ENCODE data around the gene DPP8.

DNA sequence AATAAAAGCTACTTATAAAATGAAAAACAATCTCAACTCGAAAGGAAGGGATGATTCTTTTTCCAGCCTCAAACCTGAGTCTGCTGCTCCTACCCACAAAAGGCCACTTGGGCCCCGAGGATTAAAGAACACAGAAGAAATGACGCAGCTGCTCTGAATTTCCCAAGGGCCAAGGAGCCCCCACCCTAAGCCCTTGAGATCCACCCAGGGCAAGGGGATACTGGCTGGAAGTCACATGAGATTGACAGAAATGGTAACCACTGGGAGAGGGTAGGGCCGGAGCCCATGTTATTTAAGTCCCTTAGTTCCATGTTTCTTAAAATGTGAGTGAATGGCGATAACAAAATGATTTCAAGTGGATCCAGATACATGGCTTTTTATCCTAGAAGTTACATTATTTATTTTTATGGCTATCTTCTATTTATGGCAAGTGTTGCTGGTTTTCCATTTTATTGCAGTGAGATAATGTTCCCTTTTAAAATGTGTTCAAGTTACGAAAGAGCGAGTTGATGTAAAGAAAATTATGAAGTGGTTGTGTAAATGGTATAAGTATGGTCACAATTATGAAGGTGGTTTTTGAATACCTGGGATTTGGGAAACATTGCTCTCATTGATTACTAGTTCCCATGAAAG, 111.6 kb downstream of the DPP8 start:
- TF ChIP-seq, protein P1, sequence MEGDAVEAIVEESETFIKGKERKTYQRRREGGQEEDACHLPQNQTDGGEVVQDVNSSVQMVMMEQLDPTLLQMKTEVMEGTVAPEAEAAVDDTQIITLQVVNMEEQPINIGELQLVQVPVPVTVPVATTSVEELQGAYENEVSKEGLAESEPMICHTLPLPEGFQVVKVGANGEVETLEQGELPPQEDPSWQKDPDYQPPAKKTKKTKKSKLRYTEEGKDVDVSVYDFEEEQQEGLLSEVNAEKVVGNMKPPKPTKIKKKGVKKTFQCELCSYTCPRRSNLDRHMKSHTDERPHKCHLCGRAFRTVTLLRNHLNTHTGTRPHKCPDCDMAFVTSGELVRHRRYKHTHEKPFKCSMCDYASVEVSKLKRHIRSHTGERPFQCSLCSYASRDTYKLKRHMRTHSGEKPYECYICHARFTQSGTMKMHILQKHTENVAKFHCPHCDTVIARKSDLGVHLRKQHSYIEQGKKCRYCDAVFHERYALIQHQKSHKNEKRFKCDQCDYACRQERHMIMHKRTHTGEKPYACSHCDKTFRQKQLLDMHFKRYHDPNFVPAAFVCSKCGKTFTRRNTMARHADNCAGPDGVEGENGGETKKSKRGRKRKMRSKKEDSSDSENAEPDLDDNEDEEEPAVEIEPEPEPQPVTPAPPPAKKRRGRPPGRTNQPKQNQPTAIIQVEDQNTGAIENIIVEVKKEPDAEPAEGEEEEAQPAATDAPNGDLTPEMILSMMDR (conservative IDR thresholded peaks at IDR 0.05) = no peak
- TF ChIP-seq EZH2 (IDR thresholded peaks at IDR 0.05; ENCODE audit: low read depth) = no peak

All from PC-9 (cell line).